ENCODE results near the gene IGFBP6.

GRCh38 chr12:53143355-53143754 lies 45.9 kb downstream of the IGFBP6 start:
- TF ChIP-seq, protein P1, sequence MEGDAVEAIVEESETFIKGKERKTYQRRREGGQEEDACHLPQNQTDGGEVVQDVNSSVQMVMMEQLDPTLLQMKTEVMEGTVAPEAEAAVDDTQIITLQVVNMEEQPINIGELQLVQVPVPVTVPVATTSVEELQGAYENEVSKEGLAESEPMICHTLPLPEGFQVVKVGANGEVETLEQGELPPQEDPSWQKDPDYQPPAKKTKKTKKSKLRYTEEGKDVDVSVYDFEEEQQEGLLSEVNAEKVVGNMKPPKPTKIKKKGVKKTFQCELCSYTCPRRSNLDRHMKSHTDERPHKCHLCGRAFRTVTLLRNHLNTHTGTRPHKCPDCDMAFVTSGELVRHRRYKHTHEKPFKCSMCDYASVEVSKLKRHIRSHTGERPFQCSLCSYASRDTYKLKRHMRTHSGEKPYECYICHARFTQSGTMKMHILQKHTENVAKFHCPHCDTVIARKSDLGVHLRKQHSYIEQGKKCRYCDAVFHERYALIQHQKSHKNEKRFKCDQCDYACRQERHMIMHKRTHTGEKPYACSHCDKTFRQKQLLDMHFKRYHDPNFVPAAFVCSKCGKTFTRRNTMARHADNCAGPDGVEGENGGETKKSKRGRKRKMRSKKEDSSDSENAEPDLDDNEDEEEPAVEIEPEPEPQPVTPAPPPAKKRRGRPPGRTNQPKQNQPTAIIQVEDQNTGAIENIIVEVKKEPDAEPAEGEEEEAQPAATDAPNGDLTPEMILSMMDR (conservative IDR thresholded peaks at IDR 0.05; ENCODE audit: low read depth, low read length), result no peak
- TF ChIP-seq EZH2 (IDR thresholded peaks at IDR 0.05; ENCODE audit: borderline replicate concordance, low read depth, low read length, poor library complexity, severe bottlenecking), result no peak

Measured in A673 (cell line).